Peyer's patch (tissue), 4 donors: Measurements from ENCODE around the gene TM7SF2.

Source experiments
- CTCF ChIP-seq, 6 experiments: fragments of 450-650 bp in 4 of 6; fragments of 200-600 bp in 2 of 6; sonication (generic) in 1 of 6; IDR thresholded peaks; one replicate each; pipeline ENCODE4 v1.5.1; 2017 to 2019; ENCODE audit warnings: antibody characterized with exemption in 6 of 6, mild to moderate bottlenecking in 3 of 6, moderate library complexity in 1 of 6
- POLR2A ChIP-seq, 2 donors: fragments of 450-650 bp; IDR thresholded peaks; one replicate each; pipeline ENCODE4 v1.5.1; 2017; ENCODE audit warnings: antibody characterized with exemption in 2 of 2, mild to moderate bottlenecking in 2 of 2, moderate library complexity in 2 of 2

- TF ChIP-seq CTCF (IDR thresholded peaks at IDR 0.05) (no peak), POLR2A (IDR thresholded peaks at IDR 0.05) (no peak)
Measured at GRCh38 chr11:65109231-65110198, 2.2 kb upstream of the TM7SF2 start.
